ENCODE results near the gene MYCL. TPM values are rescaled to one million over a fixed set of nuclear protein-coding genes. Genes with fewer than 3 reads are reported as not detected.

The MYCL gene, protein sequence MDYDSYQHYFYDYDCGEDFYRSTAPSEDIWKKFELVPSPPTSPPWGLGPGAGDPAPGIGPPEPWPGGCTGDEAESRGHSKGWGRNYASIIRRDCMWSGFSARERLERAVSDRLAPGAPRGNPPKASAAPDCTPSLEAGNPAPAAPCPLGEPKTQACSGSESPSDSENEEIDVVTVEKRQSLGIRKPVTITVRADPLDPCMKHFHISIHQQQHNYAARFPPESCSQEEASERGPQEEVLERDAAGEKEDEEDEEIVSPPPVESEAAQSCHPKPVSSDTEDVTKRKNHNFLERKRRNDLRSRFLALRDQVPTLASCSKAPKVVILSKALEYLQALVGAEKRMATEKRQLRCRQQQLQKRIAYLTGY
- 1 to 10 TPM; 6.7 to 8.0 (median 7.1) TPM for polyA plus RNA-seq (ENCODE audit: insufficient read length in 3 of 3)

DNA sequence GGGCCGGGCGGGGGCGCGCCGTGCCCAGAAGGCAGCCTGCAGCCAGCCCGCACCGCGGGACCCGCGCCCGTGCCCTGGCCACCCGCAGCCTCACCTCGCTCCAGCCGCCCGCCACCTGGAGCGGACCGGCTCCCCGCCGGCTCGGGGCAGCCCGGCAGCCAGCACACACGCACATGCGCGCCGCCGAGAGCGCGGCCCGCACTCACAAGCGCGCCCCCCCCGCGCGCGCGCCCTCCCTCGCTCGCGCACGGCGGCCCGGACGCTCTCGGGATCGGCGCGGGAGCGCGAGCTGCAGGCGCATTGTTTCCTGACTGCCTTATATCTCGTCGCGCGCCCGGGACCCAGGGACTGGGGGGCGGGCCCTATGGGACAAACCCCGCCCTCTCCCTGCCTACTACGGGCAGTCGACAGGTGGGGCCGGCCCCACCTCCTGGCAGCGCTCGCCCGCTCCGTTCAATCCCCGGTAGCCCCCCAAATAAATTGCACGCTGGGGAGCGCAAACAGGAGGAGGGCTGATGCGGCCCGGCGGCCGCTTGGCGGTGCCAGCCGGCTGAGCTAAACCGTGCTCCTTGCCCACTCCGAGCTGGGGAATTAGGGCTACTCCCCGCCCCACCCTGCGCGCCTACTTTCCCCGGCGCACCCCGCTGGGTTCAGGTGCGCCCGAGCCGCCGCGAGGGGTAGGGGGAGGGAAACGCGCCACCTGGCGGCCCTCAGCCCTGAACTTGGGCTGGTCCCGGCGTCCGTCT, at the start of gene MYCL:
MYCL (minus strand) TSS at position 204 of the 746 bp plus-strand sequence. CDS start 483 bp downstream, outside the sequence.
- peak in 1 of 3 donors; percentile 58 for DNase-seq (ENCODE audit: low read depth in 3 of 3, low spot score in 2 of 3)

DNA sequence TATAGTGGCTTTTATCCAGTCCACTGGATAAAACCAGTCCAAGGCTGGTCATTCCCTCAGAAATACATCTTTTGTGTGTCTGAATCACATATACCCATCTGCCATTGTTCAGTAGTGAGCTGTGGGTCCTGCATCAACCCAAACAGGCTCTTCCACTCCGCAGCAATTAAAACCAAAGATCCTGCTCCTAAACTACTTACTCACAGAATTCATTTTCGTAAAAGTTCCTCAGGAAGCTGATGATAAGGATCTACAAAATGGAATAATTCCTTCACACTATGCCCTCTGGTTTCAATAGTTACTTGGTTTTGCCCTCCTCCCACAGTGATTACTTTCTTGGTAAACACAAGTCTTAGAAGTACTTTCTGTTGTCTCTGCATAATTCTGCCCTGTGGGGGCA, 48.2 kb upstream of the MYCL start:
- no peak for DNase-seq (ENCODE audit: low read depth in 3 of 3, low spot score in 2 of 3)

DNA sequence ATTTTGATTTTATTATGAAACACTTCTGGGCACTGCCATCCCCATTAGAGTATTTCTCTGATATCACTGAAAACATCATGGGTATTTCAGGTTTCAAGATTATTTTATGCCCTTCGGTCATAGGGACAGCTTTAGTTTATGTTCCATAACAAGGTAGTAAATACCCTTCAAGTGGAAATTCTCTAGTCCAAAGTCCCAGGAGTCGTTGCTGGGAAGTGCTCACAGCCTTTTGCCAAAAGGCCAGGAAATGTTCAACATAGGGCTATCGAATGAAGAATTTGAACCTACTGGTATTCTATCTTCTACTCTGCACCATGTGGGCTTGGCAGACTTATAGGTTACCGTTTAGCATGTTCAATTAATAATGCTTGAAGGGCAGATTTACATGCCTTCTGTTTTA, 45.5 kb upstream of the MYCL start:
- DNase-seq (ENCODE audit: low read depth in 3 of 3, low spot score in 2 of 3), result no peak

DNA sequence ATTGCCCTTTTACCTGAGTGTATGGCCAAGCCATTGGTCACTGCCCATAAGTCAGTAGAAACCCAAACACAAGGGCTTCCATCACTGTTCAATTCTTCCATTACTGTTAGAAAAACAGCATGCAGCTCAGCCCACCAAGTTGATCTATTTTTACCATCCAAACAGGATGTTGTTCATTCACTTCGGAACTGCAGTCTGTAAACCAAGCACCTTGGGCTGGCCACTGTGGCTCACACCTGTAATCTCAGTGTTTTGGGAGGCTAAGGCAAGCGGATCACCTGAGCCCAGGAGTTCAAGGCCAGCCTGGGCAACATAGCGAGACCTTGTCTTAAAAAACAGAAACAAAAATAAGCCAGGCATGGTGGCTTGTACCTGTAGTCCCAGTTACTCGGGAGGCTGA, 44.5 kb upstream of the MYCL start:
- DNase-seq (ENCODE audit: low read depth in 3 of 3, low spot score in 2 of 3), result no peak

DNA sequence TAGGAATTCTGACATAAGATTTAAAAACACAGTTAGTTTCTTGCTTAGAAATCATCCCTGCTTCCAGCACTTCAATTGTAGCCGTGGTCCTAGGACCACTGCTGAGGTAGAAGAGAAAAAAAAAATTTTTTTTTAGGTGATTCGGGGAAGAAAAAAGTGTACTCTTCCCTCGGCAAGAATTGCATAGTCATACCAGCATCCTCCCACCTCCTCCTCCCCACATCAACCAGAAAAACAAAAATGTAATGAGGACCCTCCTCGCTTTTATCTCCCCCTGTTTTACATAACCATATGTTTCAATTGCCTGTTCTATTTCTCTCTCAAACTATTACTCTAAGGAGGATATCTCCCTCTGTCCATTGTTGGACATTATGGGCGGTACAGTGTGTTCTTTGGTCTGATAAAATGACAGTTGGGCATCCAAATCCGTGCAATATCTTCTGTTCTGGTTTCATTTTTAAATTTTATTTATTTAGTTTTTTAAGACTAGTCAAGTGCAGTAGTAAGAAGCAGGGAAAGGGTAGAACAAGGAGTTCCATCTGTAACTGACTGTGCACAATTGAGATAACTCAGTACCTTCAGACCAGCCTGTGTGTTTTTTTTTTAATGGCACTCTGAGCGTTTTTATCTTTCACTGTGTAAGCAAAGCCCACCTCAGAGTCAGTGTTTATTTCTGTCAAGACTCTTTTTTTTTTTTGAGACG, 42.8 kb upstream of the MYCL start:
- DNase-seq (ENCODE audit: low read depth in 3 of 3, low spot score in 2 of 3), result no peak

DNA sequence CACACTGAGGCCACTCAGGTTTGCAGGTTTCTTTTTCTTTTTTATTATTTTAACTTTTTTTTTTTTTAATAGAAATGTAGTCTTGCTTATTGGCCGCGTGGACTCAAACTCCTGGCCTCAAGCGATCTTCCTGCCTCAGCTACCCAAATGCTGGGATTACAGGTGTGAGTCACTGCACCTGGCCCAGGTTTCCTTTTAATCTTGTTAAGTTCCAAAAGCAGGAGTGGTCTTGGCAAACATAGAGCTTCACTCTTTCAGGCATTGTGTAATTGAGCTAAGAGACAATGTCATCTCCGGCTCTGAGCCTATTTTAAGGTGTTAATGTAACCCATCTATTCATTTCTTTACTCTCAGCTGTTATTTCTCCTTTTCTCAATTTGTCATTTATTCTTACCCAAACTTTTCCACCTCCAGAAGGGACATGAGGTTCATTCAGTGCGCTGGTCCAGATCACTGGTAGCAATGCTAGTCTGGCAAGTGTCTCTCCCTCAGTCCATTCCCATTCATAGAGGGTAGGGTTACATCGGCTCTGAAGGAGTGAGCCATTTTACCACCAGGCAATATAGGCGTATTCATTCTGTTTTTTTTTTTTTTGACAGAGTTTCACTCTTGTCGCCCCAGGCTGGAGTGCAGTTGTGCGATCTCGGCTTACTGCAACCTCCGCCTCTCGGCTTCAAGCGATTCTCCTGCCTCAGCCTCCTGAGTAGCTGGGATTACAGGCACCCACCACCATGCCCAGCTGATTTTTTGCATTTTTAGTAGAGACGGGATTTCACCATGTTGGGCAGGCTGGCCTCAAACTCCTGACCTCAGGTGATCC, 42.0 kb upstream of the MYCL start:
- no peak for DNase-seq (ENCODE audit: low read depth in 3 of 3, low spot score in 2 of 3)

DNA sequence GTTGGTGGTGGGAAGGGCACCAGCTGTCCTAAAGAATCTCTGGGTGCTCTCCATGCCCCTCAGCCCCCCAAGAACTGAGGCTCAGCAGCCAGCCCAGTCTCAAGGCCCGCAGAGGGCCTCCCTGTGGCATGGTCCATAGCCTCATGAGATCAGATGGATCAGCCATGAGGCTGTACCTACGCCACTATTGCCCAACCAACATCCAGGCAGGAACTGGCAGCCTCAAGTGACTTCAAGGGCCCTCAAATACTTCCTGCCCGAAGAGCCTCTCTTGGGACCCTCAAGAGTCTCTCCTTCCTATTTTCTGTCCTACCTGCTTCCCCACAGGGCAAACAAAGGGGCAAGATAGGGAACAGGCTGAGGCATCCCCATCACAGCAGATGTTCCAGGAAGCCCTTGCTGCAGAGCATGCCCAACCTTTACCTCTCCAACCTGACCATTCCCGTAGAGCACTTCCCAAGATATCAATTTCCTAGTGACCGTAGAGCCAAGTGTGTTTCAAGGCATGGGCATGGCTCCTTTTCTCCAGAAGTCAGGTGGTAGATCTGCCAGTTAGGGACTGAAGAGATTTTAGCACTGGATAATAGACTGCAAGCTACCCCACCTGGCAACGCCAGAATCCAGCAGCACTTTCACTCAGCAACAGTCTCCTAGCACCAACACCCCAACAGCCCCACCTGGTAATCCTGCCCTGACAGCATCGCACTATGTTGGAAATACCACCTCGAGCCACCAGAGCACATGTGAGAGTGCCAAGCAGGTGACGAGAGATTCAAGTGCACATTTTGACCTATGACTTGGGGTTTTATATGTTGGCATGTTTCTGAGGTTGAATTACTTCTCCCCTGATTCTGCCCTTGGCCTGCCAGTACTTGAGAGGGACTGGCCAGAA, 39.5 kb upstream of the MYCL start:
- no peak for DNase-seq (ENCODE audit: low read depth in 3 of 3, low spot score in 2 of 3)

DNA sequence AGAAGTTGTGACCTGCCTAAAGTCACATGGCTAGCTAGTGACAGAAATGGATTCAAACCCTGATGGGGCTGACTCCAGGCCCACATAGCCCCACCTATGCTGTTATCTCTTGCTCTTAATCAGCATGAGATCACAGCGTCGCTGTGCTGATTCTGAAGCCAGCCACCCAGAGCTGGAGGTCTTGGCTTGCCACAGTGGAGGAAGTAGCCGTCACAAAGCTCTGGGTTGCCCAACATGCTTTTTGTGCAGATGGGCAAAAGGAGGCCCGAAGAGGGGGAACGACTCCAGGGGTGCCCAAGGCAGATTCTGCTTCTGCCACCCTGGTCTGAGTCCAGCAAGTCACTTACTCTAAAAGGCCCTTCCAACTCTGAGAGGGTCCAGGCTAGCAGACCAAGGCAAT, 38.5 kb upstream of the MYCL start:
- DNase-seq (ENCODE audit: low read depth in 3 of 3, low spot score in 2 of 3), result no peak

DNA sequence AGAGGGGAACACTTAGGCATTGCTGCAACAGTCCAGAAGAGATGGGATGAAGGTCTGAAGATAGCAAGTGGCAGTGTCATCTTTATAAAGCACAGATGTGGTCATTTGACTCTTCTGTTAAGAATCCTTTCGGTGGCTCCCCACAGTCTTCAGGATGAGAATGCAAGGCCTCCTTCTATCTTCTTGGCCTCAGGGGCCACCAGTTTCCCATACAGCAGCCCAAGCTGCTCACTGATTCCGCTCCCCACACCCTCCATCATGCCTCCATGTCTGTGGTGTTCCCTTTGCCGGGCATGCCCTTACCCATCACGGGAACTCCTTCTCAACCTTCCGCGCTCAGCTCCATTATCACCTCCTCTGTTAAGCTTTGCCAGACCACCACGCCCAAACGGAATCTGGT, 37.1 kb upstream of the MYCL start:
- no peak for DNase-seq (ENCODE audit: low read depth in 3 of 3, low spot score in 2 of 3)

DNA sequence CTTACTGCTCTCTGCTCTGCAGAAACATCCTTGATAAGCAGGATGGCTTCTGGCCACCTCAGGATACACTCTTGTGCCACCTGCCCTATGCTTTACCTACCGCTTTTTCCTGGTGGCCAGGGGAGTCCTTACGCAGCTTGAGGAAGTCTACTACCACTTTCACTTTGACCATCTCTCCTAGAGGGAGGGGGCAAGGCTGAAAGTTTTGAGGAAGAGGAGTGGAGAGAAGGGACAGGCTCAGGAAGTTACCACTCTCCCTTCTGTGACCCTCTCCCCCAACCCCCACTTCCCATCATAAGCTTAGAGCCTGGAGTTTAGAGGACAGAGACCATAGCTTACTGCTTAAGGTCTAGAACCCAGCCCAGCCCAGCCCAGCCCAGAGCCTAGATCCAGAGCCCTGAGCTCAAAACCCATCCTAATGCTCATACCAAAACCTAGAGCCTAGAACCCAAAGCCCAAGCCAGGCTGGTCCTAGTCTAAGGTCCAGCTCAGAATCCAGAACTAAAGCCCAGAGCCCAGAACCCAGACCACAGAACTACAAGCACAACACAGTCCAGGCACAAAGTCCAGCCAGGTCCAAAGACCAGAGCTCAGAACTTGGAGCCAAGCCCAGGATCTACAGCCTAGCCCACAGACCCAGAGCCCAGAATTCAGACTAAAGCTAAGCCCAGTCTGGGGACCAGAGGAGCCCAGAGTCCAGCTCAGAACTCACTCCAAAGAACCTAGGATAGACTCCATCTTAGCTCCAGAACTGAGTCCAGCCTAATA, 35.2 kb upstream of the MYCL start:
- DNase-seq (ENCODE audit: low read depth in 3 of 3, low spot score in 2 of 3), result no peak

DNA sequence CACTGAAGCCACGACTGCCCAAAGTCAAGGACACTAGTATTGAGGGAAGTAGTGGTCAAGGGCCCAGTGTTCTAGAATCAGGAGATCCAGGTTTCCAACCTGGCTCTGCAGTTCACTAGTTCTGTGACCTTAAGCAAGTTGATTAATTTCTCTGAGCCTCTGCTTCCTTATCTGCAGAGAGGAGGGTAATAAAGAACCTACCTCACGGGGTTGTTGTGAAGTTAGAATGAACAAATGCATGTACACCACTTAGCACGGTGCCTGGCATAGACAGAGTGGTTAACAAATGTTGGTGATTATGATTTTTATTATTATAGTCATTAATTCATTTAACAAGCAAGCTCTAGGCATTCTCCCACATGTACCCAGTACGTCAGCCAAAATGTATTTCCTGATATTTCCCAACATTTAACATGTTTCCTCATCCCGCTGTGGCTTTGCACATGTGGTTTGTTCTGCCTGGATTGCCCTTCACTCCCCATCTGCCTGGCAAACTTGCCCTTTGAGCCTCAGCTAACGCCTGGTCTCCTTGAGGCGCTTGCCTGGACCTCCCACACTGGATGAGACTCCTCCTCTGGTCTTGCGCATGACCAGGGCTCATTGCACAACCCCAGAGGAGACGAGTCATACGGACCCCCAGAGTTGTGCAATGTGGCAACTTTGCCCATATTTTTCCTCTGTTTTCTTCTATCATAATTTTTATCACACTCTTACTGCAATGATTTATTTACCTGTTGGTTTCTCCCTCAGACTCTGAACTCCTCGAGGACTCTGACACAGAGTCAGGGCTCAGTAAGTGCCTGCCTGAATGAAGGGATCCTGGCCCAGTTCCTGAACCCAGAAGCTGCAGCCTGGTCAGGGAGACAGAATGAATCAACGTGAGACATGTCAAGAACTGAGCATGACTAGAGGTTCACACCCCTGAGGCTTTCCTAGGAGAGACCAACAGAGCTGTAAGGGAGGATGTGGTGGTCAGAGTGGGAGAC, 32.5 kb upstream of the MYCL start:
- DNase-seq (ENCODE audit: low read depth in 3 of 3, low spot score in 2 of 3), result no peak

DNA sequence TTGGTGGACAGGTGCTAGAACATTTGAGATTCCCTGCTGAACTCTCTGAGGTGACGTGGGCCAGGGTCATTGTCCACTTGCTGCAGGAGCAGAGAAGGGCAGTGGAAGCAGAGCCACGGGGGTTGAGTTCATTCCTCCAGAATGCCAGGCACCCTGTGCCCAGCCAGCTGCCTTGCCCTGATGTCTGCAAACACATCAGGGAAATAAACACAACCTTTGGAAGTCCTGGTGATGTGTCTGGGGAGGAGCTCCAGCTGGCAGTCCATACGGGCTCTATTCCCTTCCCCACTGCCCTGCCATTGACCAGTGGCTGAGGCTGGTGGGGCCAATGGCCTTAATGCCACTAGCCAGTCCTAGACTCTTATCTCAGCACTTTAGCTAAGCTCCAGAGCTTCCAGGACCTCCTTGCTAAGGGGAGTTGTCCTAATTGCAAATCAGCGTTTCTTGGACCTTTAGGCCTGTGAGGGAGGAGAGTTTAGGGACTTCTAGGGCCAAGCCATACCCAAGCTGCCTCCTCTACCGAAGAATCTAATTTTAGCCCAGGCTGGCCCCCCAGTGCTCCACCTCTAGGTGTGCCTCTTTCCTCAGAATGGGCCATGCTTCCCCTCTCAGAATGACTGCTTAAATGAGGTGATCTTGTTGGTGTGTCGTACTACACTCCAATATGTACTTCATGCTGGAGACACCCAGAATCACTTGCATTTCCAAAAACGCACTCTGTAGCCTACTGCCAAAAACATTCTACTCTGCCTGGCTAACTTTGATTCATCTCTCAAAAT, 27.3 kb upstream of the MYCL start:
- DNase-seq (ENCODE audit: low read depth in 3 of 3, low spot score in 2 of 3), result no peak

DNA sequence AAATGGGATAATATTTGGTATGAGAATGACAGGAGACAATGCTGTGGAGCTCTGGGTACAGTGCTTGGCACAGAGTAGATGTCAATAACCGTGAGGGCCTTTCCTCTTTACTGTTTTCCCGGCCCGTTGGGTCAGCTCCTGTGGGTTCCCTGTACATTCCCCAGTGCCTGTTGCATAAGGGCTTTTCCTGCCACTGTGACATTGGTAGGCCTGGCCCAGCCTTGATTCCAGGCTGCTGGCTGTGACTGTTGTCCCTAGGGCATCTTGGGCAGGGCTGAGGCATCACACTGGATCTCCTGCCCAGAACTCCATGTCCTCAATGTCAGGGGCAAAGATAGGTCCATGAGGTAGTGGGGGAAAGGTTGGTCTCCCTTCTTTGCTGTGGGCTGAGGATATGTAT, 25.8 kb upstream of the MYCL start:
- no peak for DNase-seq (ENCODE audit: low read depth in 3 of 3, low spot score in 2 of 3)

DNA sequence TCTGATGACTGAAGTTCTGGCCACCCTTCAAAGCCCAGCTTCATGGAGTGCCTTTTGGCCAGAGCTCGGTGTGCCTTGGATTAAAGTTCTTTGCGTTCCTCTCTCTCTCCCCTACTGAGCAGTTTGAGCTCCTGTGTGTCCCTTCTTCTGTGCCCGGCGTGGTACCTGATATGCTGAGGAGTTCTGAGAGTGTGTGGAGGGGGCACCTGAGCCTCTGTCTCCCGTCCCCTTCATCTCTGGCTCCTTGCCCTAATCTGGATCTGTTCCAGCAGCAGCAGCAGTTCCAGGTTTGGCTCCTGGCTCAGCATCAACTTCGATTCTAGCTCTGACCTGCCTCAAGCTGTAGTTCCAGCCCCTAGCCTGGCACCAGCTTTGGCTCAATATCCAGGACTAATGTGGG, 25.1 kb upstream of the MYCL start:
- no peak for DNase-seq (ENCODE audit: low read depth in 3 of 3, low spot score in 2 of 3)

DNA sequence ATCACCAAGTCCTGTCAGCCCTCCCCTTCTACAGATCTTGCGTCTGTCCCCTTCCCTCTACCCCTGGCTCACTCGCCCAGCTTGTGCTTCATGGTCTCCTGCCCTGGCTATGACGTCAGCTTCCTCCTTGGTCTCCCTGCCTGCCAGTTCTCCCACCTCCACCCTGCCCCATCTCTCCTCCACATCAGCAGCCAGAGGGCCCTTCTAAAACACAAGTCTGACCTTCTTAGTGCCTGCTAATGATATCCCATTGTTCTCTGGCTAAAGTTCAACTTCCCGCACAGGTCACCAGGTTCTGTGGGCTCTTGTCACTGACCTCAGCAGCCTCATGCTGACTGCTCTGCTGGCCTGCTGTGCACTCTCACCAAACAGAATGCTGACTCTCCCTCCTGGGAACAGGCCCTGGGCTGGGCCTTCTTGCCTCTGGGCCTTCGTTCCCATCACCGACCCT, 24.7 kb upstream of the MYCL start:
- no peak for DNase-seq (ENCODE audit: low read depth in 3 of 3, low spot score in 2 of 3)

DNA sequence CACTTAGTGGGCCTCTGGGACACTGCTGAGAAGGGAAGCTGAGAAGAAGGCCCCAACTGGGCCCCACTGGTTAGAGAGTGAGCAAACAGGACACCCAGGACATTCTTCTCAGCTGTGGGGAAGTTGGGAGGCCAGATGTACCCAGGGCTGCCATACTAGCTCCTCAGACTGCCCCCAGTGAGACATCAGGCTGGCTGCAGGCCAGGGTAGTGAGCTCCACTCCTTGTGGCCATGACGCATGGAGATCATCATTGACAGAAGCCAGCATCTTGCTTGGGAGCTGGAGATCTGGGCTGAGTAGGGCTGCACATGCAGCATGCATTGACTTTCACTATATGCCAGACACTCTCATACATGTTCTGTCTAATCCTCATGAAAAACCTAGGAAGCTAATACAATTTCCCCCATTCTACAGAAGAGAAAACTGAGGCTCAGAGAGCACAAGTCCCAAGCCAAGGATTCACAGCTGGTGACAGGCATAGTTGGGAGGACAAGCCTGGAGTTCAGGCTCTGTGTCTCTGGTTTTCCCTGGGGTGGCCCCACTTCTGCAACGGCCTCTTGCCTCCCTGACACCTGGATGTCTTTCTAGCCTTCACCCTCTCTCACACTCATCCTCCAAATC, 24.1 kb upstream of the MYCL start:
- no peak for DNase-seq (ENCODE audit: low read depth in 3 of 3, low spot score in 2 of 3)
